WTC11 (cell line): ENCODE data around the gene BBLN.

Experiments
- CREB1 ChIP-seq: sonication (generic); formaldehyde crosslinking; IDR thresholded peaks from 2 replicates; pipeline ENCODE4 v1.8.0; 2023; ENCODE audit warnings: mild to moderate bottlenecking, missing genetic modification reagents
- CTCF ChIP-seq: fragments of 200-600 bp; IDR thresholded peaks from 2 replicates; pipeline ENCODE4 v1.8.0; 2022; ENCODE audit warnings: antibody characterized with exemption
- E2F5 ChIP-seq: sonication (generic); formaldehyde crosslinking; IDR thresholded peaks from 2 replicates; pipeline ENCODE4 v1.8.1; 2022; ENCODE audit warnings: mild to moderate bottlenecking, moderate library complexity, missing genetic modification reagents
- EMX1 ChIP-seq: fragments of 250-450 bp; sonication (Bioruptor Pico); IDR thresholded peaks from 2 replicates; pipeline ENCODE4 v1.8.0; 2021; ENCODE audit warnings: mild to moderate bottlenecking
- MXD4 ChIP-seq: fragments of 250-450 bp; sonication (Bioruptor Pico); IDR thresholded peaks from 2 replicates; pipeline ENCODE4 v1.8.0; 2021; ENCODE audit warnings: mild to moderate bottlenecking, moderate library complexity, borderline replicate concordance
- TEAD4 ChIP-seq: sonication (generic); formaldehyde crosslinking; IDR thresholded peaks from 2 replicates; pipeline ENCODE4 v1.8.0; 2022; ENCODE audit warnings: mild to moderate bottlenecking, missing genetic modification reagents
- USF1 ChIP-seq: sonication (generic); formaldehyde crosslinking; IDR thresholded peaks from 2 replicates; pipeline ENCODE4 v1.8.0; 2022; ENCODE audit warnings: mild to moderate bottlenecking, missing genetic modification reagents
- USF2 ChIP-seq: sonication (generic); formaldehyde crosslinking; IDR thresholded peaks from 2 replicates; pipeline ENCODE4 v1.8.1; 2023; ENCODE audit warnings: mild to moderate bottlenecking, missing genetic modification reagents, moderate library complexity

- peak; percentile 59 for TF ChIP-seq CTCF
- TF ChIP-seq E2F5 (CRISPR knock-in tag) = no peak
- TF ChIP-seq EMX1 = no peak
- TF ChIP-seq USF1 = no peak
- TF ChIP-seq TEAD4 (CRISPR knock-in tag) = no peak
- TF ChIP-seq CREB1 = no peak
- no peak for TF ChIP-seq USF2
- TF ChIP-seq MXD4 (CRISPR knock-in tag) = no peak
Observed at GRCh38 chr9:128150594-128151308, 9.3 kb upstream of the BBLN start.
